HepG2 (cell line): Measurements from ENCODE around the gene ZMIZ1. TPM values are rescaled to one million over a fixed set of nuclear protein-coding genes. Genes with fewer than 3 reads are reported as not detected.

Experiments used
- ARHGAP35 ChIP-seq: sonication (generic); formaldehyde crosslinking; IDR thresholded peaks from 2 replicates; pipeline ENCODE4 v1.9.0; 2022; ENCODE audit warnings: mild to moderate bottlenecking, inconsistent platforms, moderate library complexity, missing genetic modification reagents, borderline replicate concordance
- ETV5 ChIP-seq: IDR thresholded peaks from 2 replicates; pipeline ENCODE4 v1.6.1; 2018; ENCODE audit warnings: missing biosample characterization, missing genetic modification reagents, inconsistent platforms, borderline replicate concordance
- HNRNPL ChIP-seq: fragments of 200-400 bp; formaldehyde crosslinking; IDR thresholded peaks from 2 replicates; pipeline ENCODE4 v1.6.1; 2017; ENCODE audit warnings: mild to moderate bottlenecking, low read depth, low read length
- PHF21A ChIP-seq: sonication (generic); formaldehyde crosslinking; IDR thresholded peaks from 2 replicates; pipeline ENCODE4 v1.5.0; 2020; ENCODE audit warnings: mild to moderate bottlenecking, missing genetic modification reagents
- POLR2AphosphoS2 ChIP-seq: IDR thresholded peaks from 2 replicates; pipeline ENCODE4 v1.6.1; 2011; ENCODE audit warnings: low read depth, low read length, improper control_type of control experiment
- TSC22D2 ChIP-seq: sonication (generic); formaldehyde crosslinking; IDR thresholded peaks from 2 replicates; pipeline ENCODE4 v1.5.1; 2020; ENCODE audit warnings: missing genetic modification reagents, mild to moderate bottlenecking, borderline replicate concordance
- ZFP82 ChIP-seq: sonication (generic); formaldehyde crosslinking; IDR thresholded peaks from 2 replicates; pipeline ENCODE4 v1.5.1; 2020; ENCODE audit warnings: mild to moderate bottlenecking, missing genetic modification reagents, borderline replicate concordance
- ZNF354B ChIP-seq: sonication (generic); formaldehyde crosslinking; IDR thresholded peaks from 2 replicates; pipeline ENCODE4 v1.8.0; 2022; ENCODE audit warnings: mild to moderate bottlenecking, missing genetic modification reagents
- ZNF775 ChIP-seq: sonication (generic); formaldehyde crosslinking; IDR thresholded peaks from 2 replicates; pipeline ENCODE4 v1.4.0; 2020; ENCODE audit warnings: missing genetic modification reagents, mild to moderate bottlenecking, moderate library complexity, borderline replicate concordance
- polyA plus RNA-seq, 8 experiments: library from polyadenylated mRNA; depleted of rRNA in 3 of 8; stranded (reverse) in 7 of 8; unstranded in 1 of 8; fragments of >200 nt; fragmentation: Illumina TruSeq in 4 of 8; extraction: Trizol in 4 of 8; gene quantifications; 2 replicates each; pipeline versions ENCODE4 v1.2.1 to v1.2.3, GENCODE V29; 2011 to 2016; ENCODE audit warnings: low read depth in 4 of 8, missing spikeins in 1 of 8, mixed read lengths in 1 of 8; ENCODE audit not compliant: insufficient read depth in 1 of 8
- total RNA-seq, 5 experiments: library from RNA; depleted of rRNA; stranded (reverse); fragments of >200 nt; fragmentation: Illumina TruSeq; extraction: Trizol; gene quantifications; 2 replicates each; pipeline ENCODE4 v1.2.3, GENCODE V29; 2016; ENCODE audit warnings: low read depth in 1 of 5
- TF ChIP-seq, protein P1 (sequence below), 2 experiments: fragments of 450-650 bp in 1 of 2; sonication (generic) in 1 of 2; formaldehyde crosslinking in 1 of 2; IDR thresholded peaks; 2 replicates each; pipeline versions ENCODE4 v1.6.1 to v1.8.0; 2016 to 2022; ENCODE audit warnings: antibody characterized with exemption in 1 of 2, mild to moderate bottlenecking in 1 of 2, missing genetic modification reagents in 1 of 2
- TF ChIP-seq, protein P2 (sequence below): sonication (generic); formaldehyde crosslinking; IDR thresholded peaks from 2 replicates; pipeline ENCODE4 v1.5.1; 2020; ENCODE audit warnings: missing genetic modification reagents, mild to moderate bottlenecking, borderline replicate concordance
- TF ChIP-seq, protein P3 (sequence below): IDR thresholded peaks from 2 replicates; pipeline ENCODE4 v1.6.1; 2016; ENCODE audit warnings: low read depth, missing genetic modification reagents, missing compliant biosample characterization

ZMIZ1 gene
- total and polyA plus RNA-seq, 2 of the 13 experiments (the other 11 are each of a cell fraction or from before 2014, with no cell fraction given): 5.3 to 10.2 TPM

DNA sequence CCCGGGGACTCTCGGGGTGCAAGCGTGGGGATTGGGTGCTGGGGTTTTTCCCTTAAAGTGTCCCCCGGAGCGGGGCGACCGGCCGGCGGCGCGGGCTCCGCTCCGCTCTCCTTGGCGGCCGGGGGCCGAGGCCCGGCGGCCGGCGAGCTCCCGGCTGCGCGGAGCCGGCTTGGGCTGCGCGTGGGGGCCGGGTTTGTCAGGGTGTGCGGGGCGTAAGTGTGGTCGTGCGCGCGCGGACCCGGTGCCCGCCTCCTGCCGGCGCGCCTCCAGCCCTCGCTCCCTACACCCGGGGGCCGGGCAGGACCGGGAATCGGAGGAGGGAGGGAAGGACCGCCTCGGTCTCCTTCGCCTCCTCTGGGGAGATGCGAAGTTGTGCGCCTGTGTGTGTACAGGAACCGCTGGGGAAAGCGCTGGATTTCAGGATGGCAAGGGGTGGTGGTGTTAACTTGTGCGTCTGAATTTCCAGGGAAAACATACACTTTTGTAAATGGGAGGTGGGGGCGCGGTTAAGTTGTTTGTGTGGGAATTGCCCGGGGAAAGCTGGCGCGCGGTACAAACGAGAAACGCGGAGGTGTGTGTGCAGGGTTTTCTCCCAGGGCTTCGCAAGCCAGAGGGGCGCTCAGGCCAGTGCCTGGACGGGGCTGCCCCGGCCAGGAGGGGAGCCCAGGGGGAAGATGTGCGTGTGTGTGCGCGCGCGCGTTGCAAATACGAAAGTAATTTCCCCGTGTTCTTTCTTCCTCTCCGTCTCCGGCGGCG, 737 bp downstream of the ZMIZ1 start (continued):
- TF ChIP-seq, protein P1, sequence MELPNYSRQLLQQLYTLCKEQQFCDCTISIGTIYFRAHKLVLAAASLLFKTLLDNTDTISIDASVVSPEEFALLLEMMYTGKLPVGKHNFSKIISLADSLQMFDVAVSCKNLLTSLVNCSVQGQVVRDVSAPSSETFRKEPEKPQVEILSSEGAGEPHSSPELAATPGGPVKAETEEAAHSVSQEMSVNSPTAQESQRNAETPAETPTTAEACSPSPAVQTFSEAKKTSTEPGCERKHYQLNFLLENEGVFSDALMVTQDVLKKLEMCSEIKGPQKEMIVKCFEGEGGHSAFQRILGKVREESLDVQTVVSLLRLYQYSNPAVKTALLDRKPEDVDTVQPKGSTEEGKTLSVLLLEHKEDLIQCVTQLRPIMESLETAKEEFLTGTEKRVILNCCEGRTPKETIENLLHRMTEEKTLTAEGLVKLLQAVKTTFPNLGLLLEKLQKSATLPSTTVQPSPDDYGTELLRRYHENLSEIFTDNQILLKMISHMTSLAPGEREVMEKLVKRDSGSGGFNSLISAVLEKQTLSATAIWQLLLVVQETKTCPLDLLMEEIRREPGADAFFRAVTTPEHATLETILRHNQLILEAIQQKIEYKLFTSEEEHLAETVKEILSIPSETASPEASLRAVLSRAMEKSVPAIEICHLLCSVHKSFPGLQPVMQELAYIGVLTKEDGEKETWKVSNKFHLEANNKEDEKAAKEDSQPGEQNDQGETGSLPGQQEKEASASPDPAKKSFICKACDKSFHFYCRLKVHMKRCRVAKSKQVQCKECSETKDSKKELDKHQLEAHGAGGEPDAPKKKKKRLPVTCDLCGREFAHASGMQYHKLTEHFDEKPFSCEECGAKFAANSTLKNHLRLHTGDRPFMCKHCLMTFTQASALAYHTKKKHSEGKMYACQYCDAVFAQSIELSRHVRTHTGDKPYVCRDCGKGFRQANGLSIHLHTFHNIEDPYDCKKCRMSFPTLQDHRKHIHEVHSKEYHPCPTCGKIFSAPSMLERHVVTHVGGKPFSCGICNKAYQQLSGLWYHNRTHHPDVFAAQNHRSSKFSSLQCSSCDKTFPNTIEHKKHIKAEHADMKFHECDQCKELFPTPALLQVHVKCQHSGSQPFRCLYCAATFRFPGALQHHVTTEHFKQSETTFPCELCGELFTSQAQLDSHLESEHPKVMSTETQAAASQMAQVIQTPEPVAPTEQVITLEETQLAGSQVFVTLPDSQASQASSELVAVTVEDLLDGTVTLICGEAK (IDR thresholded peaks at IDR 0.05): no peak
- TF ChIP-seq, protein P1 (CRISPR knock-in tag; IDR thresholded peaks at IDR 0.05): 0 out of 2 replicates have a peak, but pooled peaks have one; percentile 17
- no peak for TF ChIP-seq ARHGAP35 (CRISPR knock-in tag)
- peak; percentile 41; the same call in 1 of the 2 replicates for TF ChIP-seq TSC22D2 (CRISPR knock-in tag)
- no peak for TF ChIP-seq ETV5 (CRISPR knock-in tag)
- no peak for TF ChIP-seq PHF21A (CRISPR knock-in tag)
- no peak for TF ChIP-seq POLR2AphosphoS2
- TF ChIP-seq, protein P2, sequence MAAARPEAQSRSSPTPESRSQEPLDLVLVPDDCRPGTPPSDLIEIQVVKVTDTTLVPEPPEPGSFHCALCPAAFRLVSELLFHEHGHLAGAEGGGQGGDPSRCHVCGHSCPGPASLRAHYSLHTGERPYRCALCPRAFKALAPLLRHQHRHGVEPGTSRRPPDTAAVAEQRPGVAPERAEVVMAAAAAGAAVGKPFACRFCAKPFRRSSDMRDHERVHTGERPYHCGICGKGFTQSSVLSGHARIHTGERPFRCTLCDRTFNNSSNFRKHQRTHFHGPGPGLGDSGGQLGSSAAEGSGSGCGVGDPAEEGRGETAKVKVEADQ: no peak
- peak; percentile 45; the same call in 1 of the 2 replicates for TF ChIP-seq HNRNPL
- no peak for TF ChIP-seq ZFP82 (CRISPR knock-in tag)
- TF ChIP-seq ZNF775: no peak
- TF ChIP-seq, protein P3, sequence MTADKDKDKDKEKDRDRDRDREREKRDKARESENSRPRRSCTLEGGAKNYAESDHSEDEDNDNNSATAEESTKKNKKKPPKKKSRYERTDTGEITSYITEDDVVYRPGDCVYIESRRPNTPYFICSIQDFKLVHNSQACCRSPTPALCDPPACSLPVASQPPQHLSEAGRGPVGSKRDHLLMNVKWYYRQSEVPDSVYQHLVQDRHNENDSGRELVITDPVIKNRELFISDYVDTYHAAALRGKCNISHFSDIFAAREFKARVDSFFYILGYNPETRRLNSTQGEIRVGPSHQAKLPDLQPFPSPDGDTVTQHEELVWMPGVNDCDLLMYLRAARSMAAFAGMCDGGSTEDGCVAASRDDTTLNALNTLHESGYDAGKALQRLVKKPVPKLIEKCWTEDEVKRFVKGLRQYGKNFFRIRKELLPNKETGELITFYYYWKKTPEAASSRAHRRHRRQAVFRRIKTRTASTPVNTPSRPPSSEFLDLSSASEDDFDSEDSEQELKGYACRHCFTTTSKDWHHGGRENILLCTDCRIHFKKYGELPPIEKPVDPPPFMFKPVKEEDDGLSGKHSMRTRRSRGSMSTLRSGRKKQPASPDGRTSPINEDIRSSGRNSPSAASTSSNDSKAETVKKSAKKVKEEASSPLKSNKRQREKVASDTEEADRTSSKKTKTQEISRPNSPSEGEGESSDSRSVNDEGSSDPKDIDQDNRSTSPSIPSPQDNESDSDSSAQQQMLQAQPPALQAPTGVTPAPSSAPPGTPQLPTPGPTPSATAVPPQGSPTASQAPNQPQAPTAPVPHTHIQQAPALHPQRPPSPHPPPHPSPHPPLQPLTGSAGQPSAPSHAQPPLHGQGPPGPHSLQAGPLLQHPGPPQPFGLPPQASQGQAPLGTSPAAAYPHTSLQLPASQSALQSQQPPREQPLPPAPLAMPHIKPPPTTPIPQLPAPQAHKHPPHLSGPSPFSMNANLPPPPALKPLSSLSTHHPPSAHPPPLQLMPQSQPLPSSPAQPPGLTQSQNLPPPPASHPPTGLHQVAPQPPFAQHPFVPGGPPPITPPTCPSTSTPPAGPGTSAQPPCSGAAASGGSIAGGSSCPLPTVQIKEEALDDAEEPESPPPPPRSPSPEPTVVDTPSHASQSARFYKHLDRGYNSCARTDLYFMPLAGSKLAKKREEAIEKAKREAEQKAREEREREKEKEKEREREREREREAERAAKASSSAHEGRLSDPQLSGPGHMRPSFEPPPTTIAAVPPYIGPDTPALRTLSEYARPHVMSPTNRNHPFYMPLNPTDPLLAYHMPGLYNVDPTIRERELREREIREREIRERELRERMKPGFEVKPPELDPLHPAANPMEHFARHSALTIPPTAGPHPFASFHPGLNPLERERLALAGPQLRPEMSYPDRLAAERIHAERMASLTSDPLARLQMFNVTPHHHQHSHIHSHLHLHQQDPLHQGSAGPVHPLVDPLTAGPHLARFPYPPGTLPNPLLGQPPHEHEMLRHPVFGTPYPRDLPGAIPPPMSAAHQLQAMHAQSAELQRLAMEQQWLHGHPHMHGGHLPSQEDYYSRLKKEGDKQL (CRISPR knock-in tag): no peak
- no peak for TF ChIP-seq ZNF354B (CRISPR knock-in tag)
